IMR-90 (cell line): Measurements from ENCODE around the gene CINP. TPM values are rescaled to one million over a fixed set of nuclear protein-coding genes. Genes with fewer than 3 reads are reported as not detected.

Experiments
- ATAC-seq: fragments of 200-7000 bp; cut with Tn5 transposase; 2 replicates; pipeline ENCODE4 v1.9.1; 2020; ENCODE audit warnings: low read depth, mild to moderate bottlenecking, moderate library complexity
- BruUV-seq: library from RNA; stranded (reverse); fragments of 400-500 nt; replicated peaks from 2 replicates; lab custom pipeline; 2021; lab: Mats Ljungman, UMichigan
- CTCF ChIA-PET: fragments of 300-600 bp; formaldehyde crosslinking; extraction: SDS; loops from one replicate; lab custom pipeline; 2021; ENCODE audit warnings: antibody characterized with exemption; lab: Yijun Ruan, JAX
- POLR2A ChIA-PET: fragments of 300-600 bp; sonication (Branson Sonifier 250); formaldehyde crosslinking; loops from one replicate; lab custom pipeline; 2022; ENCODE audit warnings: antibody characterized with exemption; ENCODE audit not compliant: unreplicated experiment; lab: Charles Lee
- DNase-seq: peaks from one replicate; pipeline ENCODE4 v3.0.0; 2013
- H2AFZ ChIP-seq: replicated peaks from 2 replicates; pipeline ENCODE3; 2013; ENCODE audit warnings: low read length, mild to moderate bottlenecking; ENCODE audit not compliant: poor library complexity
- H2AK5ac ChIP-seq: 2 replicates; pipeline ENCODE4 v1.6.1; 2013; ENCODE audit warnings: low read depth, low read length, inconsistent platforms
- H2AK9ac ChIP-seq: replicated peaks from 2 replicates; pipeline ENCODE3; 2013; ENCODE audit warnings: mild to moderate bottlenecking, low read depth, low read length, moderate library complexity; ENCODE audit not compliant: poor library complexity
- H2BK120ac ChIP-seq: 2 replicates; pipeline ENCODE4 v1.6.1; 2013; ENCODE audit warnings: low read depth, low read length, inconsistent platforms
- H2BK15ac ChIP-seq: 3 replicates; pipeline ENCODE4 v1.6.1; 2013; ENCODE audit warnings: low read depth, low read length, inconsistent platforms
- H2BK20ac ChIP-seq: 2 replicates; pipeline ENCODE4 v1.6.1; 2013; ENCODE audit warnings: low read depth, mild to moderate bottlenecking, inconsistent platforms, low read length, moderate library complexity
- H2BK5ac ChIP-seq: 2 replicates; pipeline ENCODE4 v1.6.1; 2013; ENCODE audit warnings: mild to moderate bottlenecking, low read depth, low read length, inconsistent platforms; ENCODE audit not compliant: poor library complexity, severe bottlenecking
- H3K14ac ChIP-seq: replicated peaks from 2 replicates; pipeline ENCODE4 v1.6.1; 2013; ENCODE audit warnings: low read depth, low read length, inconsistent platforms
- H3K18ac ChIP-seq: 2 replicates; pipeline ENCODE4 v1.6.1; 2013; ENCODE audit warnings: low read depth, low read length, control low read depth
- H3K23ac ChIP-seq: 2 replicates; pipeline ENCODE4 v1.6.1; 2013; ENCODE audit warnings: low read depth, low read length, inconsistent platforms
- H3K27ac ChIP-seq: 2 replicates; pipeline ENCODE4 v1.5.1; 2013; ENCODE audit warnings: mild to moderate bottlenecking, control low read depth, low read length; ENCODE audit not compliant: insufficient read depth
- H3K27me3 ChIP-seq: 2 replicates; pipeline ENCODE4 v1.6.1; 2013; ENCODE audit warnings: low read length; ENCODE audit not compliant: control insufficient read depth, insufficient read depth
- H3K36me3 ChIP-seq: 2 replicates; pipeline ENCODE4 v1.6.1; 2013; ENCODE audit warnings: low read length, mixed read lengths; ENCODE audit not compliant: control insufficient read depth, insufficient read depth
- H3K4ac ChIP-seq: 2 replicates; pipeline ENCODE4 v1.6.1; 2013; ENCODE audit warnings: low read depth, low read length, inconsistent platforms
- H3K4me1 ChIP-seq: 2 replicates; pipeline ENCODE4 v1.6.1; 2013; ENCODE audit warnings: low read length, mixed read lengths; ENCODE audit not compliant: control insufficient read depth, insufficient read depth
- H3K4me2 ChIP-seq: 2 replicates; pipeline ENCODE4 v1.6.1; 2013; ENCODE audit warnings: low read depth, mild to moderate bottlenecking, control low read depth, low read length, moderate library complexity
- H3K4me3 ChIP-seq: 2 replicates; pipeline ENCODE4 v1.5.1; 2013; ENCODE audit warnings: low read depth, mild to moderate bottlenecking, control low read depth, low read length, moderate library complexity; ENCODE audit not compliant: insufficient read depth
- H3K56ac ChIP-seq: 2 replicates; pipeline ENCODE4 v1.6.1; 2013; ENCODE audit warnings: low read length, inconsistent platforms; ENCODE audit not compliant: insufficient read depth; ENCODE audit errors: extremely low read depth
- H3K79me1 ChIP-seq, 2 experiments: 2 replicates each; pipeline ENCODE4 v1.6.1; 2013; ENCODE audit warnings: low read length in 2 of 2, inconsistent platforms in 1 of 2, low read depth in 1 of 2
- H3K9ac ChIP-seq: 2 replicates; pipeline ENCODE4 v1.6.1; 2013; ENCODE audit warnings: low read depth, low read length, control low read depth
- H3K9me1 ChIP-seq: 2 replicates; pipeline ENCODE4 v1.6.1; 2013; ENCODE audit warnings: low read length, inconsistent platforms; ENCODE audit not compliant: insufficient read depth
- H3K9me3 ChIP-seq: 2 replicates; pipeline ENCODE4 v1.6.1; 2013; ENCODE audit warnings: low read length; ENCODE audit not compliant: control insufficient read depth, insufficient read depth
- H4K20me1 ChIP-seq: 2 replicates; pipeline ENCODE4 v1.6.1; 2013; ENCODE audit warnings: low read length, inconsistent platforms; ENCODE audit not compliant: insufficient read depth
- H4K5ac ChIP-seq: 2 replicates; pipeline ENCODE4 v1.6.1; 2013; ENCODE audit warnings: mild to moderate bottlenecking, low read depth, low read length, control low read depth
- H4K8ac ChIP-seq, 2 experiments: 2 replicates each; pipeline ENCODE4 v1.6.1; 2013; ENCODE audit warnings: low read depth in 2 of 2, low read length in 2 of 2, control low read depth in 1 of 2, inconsistent platforms in 1 of 2
- H4K91ac ChIP-seq: 2 replicates; pipeline ENCODE4 v1.6.1; 2013; ENCODE audit warnings: low read depth, low read length, inconsistent platforms; ENCODE audit not compliant: insufficient read depth
- BHLHE40 ChIP-seq: fragments of 150-350 bp; IDR thresholded peaks from 2 replicates; pipeline ENCODE4 v1.6.1; 2016; ENCODE audit warnings: mild to moderate bottlenecking, low read depth, low read length
- POLR2A ChIP-seq: IDR thresholded peaks from 2 replicates; pipeline ENCODE4 v1.6.1; 2012; ENCODE audit warnings: mild to moderate bottlenecking, low read depth, low read length
- RAD21 ChIP-seq: IDR thresholded peaks from 2 replicates; pipeline ENCODE4 v1.6.1; 2012; ENCODE audit warnings: low read length, improper control_type of control experiment
- RCOR1 ChIP-seq: IDR thresholded peaks from 2 replicates; pipeline ENCODE4 v1.6.1; 2012; ENCODE audit warnings: mild to moderate bottlenecking, low read length, improper control_type of control experiment; ENCODE audit not compliant: insufficient replicate concordance
- RFX5 ChIP-seq: IDR thresholded peaks from 2 replicates; pipeline ENCODE4 v1.8.0; 2012; ENCODE audit warnings: low read depth, mild to moderate bottlenecking, low read length, moderate library complexity
- WGBS, 2 experiments: methylation state at CpG; one replicate each; pipeline versions ENCODE4 v1.1.5 to v1.1.7; 2013; ENCODE audit warnings: missing lambda C conversion rate in 2 of 2; ENCODE audit not compliant: insufficient read length in 1 of 2; ENCODE audit errors: extremely low coverage in 2 of 2; 5-methylcytosine and 5-hydroxymethylcytosine counted together
- dilution Hi-C: fragments of 300-500 bp; cut with HindIII; formaldehyde crosslinking; loops from one replicate; pipeline ENCODE4 v1.14.3; 2018; ENCODE audit warnings: low sequenced_read_pairs; ENCODE audit not compliant: unreplicated experiment
- in situ Hi-C: fragments of 300-500 bp; cut with MboI; formaldehyde crosslinking; loops from 3 replicates; pipeline ENCODE4 v1.14.3; 2019; ENCODE audit warnings: low sequenced_read_pairs, inconsistent platforms, mixed read lengths
- intact Hi-C: fragments of 100-400 bp; cut with micrococcal nuclease; formaldehyde crosslinking; loops from 2 replicates; pipeline ENCODE4 v1.10.0; 2022
- polyA plus RNA-seq, 3 experiments: library from polyadenylated mRNA; depleted of rRNA; stranded (reverse); fragments of >200 nt; gene quantifications; 2 replicates each; pipeline ENCODE4 v1.2.3, GENCODE V29; 2012; ENCODE audit warnings: low replicate concordance in 1 of 3
- total RNA-seq: library from RNA; depleted of rRNA; stranded (reverse); fragments of >200 nt; gene quantifications from 2 replicates; pipeline ENCODE4 v1.2.3, GENCODE V29; 2012

CINP gene
- total and polyA plus RNA-seq, 2 of the 4 experiments (the other 2 are of a cell fraction): 41.9 to 56.4 TPM

GRCh38 chr14:102359341-102359740 lies 3.3 kb downstream of the CINP start:
- H3K9ac ChIP-seq: no peak overlapping the region

More at GRCh38 chr14:102359341-102359740, 3.3 kb downstream of the CINP start:
- ChIA-PET CTCF (no interaction called here), POLR2A (no interaction called here)
- no peak overlapping the region for H3K4ac ChIP-seq
- peaks cover 23% of the 10 kb centered on the region for H3K36me3 ChIP-seq
- H3K18ac ChIP-seq: no peak overlapping the region
- H2AK5ac ChIP-seq: no peak overlapping the region
- no peak overlapping the region for H2BK15ac ChIP-seq
- H3K9me1 ChIP-seq: peaks cover 17% of the 10 kb centered on the region
- H3K56ac ChIP-seq: no peak overlapping the region
- H4K5ac ChIP-seq: no peak overlapping the region
- H3K4me2 ChIP-seq: no peak overlapping the region
- no peak for ATAC-seq
- no peak overlapping the region for H3K23ac ChIP-seq
- no peaks in the 10 kb centered on the region for H3K9me3 ChIP-seq
- DNase-seq: no peak
- H2BK20ac ChIP-seq: no peak overlapping the region
- H2AFZ ChIP-seq: no peak overlapping the region
- H3K27ac ChIP-seq: no peak overlapping the region
- H3K27me3 ChIP-seq: no peaks in the 10 kb centered on the region
- H3K14ac ChIP-seq: no peak overlapping the region
- no peak overlapping the region for H2BK5ac ChIP-seq
- no peak overlapping the region for H4K8ac ChIP-seq
- no peak overlapping the region for H3K4me3 ChIP-seq
- WGBS, 2 experiments: no CpG with 5 or more reads among the region's 2 CpGs
- no peak overlapping the region for H2AK9ac ChIP-seq
- no TSS peak for BruUV-seq
- H4K20me1 ChIP-seq: peaks cover 5% of the 10 kb centered on the region; the same call in 1 of the 2 replicates
- in situ Hi-C loops: no loop called here
- intact Hi-C loops: no loop called here
- peaks cover 7% of the 10 kb centered on the region for H3K4me1 ChIP-seq
- dilution Hi-C loops: no loop called here
- no peak overlapping the region for H2BK120ac ChIP-seq
- no peak overlapping the region for H4K91ac ChIP-seq
- no peak for TF ChIP-seq RCOR1
- no peak for TF ChIP-seq RFX5
- TF ChIP-seq BHLHE40: no peak
- TF ChIP-seq RAD21: no peak
- TF ChIP-seq POLR2A: no peak
- H3K79me1 ChIP-seq: peaks cover 40% of the 10 kb centered on the region in 2 experiments
